ENCODE results near the gene SLC25A2.

Gene SLC25A2

DNA sequence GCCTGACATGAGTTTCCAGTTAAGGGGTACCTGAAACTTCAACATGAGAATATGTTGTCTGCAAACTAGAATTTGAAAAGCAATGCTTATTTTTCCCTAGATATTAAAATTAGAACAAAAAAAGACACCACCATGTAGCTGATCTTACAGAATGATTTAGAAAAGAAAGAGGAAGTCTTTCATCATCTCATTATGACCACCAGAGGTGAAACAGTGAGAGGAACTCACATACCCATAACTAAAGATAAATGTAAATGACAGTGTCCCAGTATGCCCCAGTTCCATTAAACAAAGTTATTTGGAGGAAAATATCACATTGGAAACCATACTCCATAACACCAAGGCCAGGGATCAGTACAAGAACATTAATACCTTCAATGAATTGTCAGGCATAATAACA is 9.9 kb upstream of the SLC25A2 start:
- no peak for DNase-seq (ENCODE audit: low read depth in 2 of 2)

DNA sequence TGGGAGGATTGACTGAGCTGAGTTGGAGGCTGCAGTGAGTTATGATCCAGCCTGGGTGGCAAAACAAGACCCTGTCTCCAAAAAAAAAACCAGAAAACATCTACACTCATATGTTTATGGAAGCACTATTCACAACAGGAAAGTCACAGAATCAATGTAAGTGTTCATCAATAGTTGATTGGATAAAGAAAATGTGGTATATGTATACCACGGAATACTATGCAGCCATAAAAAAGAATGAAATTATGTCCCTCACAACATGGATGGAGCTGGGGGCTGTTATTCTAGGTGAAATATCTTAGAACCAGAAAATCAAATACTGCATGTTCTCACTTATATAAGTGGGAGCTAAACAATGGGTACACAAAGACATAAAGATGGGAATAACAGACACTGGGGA is 2.8 kb upstream of the SLC25A2 start:
- no peak for DNase-seq (ENCODE audit: low read depth in 2 of 2)

DNA sequence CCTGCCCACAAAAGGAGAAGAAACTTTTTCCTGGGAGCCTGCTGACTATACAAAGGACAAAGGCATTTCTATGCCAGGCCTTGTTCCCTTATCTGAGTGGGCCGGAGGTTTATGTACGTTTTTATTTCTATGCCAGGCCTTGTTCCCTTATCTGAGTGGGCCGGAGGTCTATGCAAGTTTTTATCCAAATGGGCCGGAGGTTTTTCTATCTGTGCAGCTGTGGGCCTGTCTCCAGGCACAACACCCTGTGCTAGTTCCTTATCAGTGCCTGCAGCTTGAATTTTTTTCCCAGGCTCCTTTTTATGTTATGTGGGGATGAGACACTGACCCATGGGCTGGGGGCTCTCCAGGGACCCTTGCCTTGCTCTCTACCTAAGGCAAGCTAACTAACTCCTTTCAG is 5.5 kb downstream of the SLC25A2 start:
- DNase-seq (ENCODE audit: low read depth in 2 of 2): no peak

DNA sequence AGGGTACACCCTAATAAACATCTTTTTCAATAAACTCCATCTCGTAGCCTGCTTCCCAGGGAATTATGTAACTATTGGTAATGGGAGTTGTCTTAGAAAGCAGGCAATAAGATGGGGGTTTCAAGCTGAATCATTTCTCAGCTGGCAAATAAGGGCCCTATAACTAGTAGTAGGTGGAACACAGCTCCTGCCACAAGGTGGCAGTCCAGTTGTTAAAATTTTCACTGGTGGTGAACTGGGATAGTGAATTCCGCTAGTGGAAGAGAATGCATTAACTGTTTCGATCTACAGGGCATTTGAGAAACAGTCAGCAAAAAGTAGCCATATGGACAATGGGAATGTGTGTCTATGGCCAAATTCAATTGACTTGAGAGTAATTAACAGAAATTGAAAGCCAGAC is 30.9 kb downstream of the SLC25A2 start:
- DNase-seq (ENCODE audit: low read depth in 2 of 2): no peak

DNA sequence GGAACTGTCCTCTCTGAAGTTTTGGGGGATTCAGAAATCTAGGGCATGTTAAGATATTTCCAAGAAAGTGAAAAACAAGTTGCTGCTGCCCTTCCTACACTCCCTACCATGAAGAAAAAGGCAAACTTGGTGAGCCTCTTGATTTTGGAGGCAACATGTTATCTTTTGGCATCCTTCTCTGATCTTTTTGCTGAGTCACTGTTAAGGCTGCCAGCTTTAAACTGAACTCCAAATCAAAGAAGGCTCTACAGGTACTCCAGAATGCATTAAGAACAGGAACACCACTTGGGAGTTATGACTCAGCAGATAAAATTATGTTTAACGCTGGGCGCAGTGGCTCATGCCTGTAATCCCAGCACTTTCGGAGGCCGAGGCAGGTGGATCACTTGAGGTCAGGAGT is 34.7 kb downstream of the SLC25A2 start:
- DNase-seq (ENCODE audit: low read depth in 2 of 2): no peak

DNA sequence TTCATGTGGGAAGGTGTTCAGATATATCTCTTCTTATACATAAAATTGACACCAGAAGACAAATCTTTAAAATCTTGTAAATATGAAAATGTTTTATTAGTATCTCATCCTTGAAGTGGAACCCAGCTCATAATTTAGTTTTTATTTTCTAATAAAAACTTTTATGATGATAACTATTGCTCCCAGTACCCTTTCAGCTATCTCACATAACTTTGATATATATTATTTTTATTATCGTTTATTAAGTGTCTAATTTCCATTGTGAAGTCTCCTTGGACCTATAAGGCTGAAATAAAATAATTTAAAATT is 42.7 kb downstream of the SLC25A2 start:
- DNase-seq (ENCODE audit: low read depth in 2 of 2): no peak

DNA sequence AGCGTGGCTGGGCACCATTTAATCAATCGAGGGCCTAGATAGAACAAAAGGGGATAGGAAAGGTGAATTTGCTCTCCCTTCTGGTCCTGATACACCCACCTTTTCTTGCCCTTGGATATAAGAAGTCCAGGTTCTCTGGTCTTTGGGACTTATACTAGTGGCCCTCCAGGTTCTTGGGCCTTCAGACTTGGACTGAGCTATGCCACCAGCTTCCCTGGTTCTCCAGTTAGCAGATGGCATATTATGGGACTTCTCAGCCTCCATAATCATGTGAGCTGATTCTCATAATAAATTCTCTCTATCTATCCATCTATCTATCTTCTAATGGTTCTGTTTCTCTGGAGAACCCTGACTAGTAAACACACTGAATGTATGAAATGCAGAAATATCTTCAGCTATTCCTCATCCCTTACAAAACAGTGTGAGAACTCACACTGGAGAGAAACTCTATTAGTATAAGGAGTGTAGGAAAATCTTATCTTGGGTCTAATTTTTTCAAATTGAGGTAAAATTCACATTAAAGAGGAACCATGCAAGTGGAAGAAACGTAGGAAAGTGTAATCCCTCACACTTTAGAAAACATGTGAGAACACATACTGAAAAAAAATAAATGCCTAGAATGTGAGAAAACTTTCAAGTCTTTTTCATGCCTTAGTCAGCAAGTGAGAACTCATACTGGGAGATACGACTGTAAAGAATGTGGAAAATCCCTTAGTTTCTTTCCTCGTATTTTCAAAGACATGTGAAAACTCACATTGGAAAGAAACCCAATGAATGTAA is 43.2 kb downstream of the SLC25A2 start:
- no peak for DNase-seq (ENCODE audit: low read depth in 2 of 2)

DNA sequence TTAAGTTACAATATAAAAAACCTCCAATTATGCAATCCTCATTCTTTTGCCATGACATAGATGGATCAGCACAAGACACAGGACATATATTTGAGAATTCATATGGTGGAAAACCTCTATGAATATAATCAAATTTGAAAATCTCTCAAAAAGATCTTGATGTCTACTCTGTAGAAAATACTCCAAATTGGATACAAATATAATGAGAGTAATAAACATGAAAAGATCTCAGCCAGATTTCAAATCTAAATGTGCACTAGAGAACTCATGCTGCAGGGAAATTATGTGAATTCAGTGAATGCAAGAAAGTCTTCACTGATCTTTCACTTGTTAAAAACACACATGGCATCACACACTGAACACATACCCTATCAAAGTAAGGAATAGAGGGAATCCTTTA is 44.9 kb downstream of the SLC25A2 start:
- no peak for DNase-seq (ENCODE audit: low read depth in 2 of 2)

DNA sequence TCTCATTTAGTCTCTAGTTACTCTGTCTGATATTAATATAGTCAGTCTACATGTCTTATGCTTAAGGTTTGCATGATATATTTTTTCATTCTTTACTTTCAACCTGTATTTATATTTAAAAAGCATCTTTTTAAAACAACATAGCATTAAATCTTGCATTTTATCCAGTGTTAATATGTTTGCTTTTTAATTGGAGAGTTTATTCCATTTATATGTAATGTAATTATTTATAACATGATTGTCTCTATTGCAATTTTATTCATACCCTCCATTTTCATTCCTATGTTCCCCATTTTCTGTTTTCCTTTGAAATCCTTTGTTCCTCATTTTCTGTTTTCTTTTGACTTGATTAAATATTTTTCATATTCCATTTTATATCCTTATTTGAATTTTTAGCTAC is 45.4 kb downstream of the SLC25A2 start:
- DNase-seq (ENCODE audit: low read depth in 2 of 2): no peak

Data from stimulated activated CD8-positive, alpha-beta memory T cell treated with anti-CD3 and anti-CD28 coated beads, Interleukin-2, amount 100 ng/mL, for 48 hours (primary cell).